Astrocyte (in vitro differentiated cells and primary cell): ENCODE data around the gene KIAA1586.

Source experiments
- EZH2 ChIP-seq: IDR thresholded peaks from 2 replicates; pipeline ENCODE4 v1.6.1; 2012; ENCODE audit warnings: mild to moderate bottlenecking, low read length, inconsistent platforms; ENCODE audit not compliant: insufficient read depth
- TF ChIP-seq, protein P1 (sequence below): IDR thresholded peaks from 2 replicates; pipeline ENCODE4 v1.5.1; 2011; ENCODE audit warnings: low read depth, mild to moderate bottlenecking, inconsistent platforms, low read length, moderate library complexity; ENCODE audit not compliant: insufficient read depth

DNA sequence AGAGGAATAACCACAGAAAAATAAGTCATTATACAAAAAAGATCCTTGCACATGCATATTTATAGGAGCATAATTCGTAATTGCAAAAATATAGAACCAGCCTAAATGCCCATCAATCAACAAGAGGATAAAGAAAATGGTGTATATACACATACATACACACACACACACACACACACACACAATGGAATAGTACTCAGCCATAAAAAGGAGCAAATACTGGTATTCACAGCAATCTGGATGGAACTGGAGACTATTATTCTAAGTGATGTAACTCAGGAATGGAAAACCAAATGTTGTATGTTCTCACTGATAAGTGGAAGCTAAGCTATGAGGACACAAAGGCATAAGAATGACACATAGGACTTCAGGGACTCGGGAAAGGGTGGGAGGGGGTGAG is 1.9 kb upstream of the KIAA1586 start:
- TF ChIP-seq, protein P1, sequence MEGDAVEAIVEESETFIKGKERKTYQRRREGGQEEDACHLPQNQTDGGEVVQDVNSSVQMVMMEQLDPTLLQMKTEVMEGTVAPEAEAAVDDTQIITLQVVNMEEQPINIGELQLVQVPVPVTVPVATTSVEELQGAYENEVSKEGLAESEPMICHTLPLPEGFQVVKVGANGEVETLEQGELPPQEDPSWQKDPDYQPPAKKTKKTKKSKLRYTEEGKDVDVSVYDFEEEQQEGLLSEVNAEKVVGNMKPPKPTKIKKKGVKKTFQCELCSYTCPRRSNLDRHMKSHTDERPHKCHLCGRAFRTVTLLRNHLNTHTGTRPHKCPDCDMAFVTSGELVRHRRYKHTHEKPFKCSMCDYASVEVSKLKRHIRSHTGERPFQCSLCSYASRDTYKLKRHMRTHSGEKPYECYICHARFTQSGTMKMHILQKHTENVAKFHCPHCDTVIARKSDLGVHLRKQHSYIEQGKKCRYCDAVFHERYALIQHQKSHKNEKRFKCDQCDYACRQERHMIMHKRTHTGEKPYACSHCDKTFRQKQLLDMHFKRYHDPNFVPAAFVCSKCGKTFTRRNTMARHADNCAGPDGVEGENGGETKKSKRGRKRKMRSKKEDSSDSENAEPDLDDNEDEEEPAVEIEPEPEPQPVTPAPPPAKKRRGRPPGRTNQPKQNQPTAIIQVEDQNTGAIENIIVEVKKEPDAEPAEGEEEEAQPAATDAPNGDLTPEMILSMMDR: no peak
- TF ChIP-seq EZH2: no peak
